HG03460 (cell line): ENCODE results near the gene ZNF862.
"Not testable (repeated sequence)": the region's sequence is repeated elsewhere in the genome, so short reads cannot be mapped to it uniquely, and the experiment has no call there.

Experiments used
- ATAC-seq: cut with Tn5 transposase; IDR thresholded peaks from one replicate; pipeline ENCODE4 v1.9.1; 2021; ENCODE audit not compliant: unreplicated experiment

ZNF862 gene

GRCh38 chr7:149879766-149880637 lies 41.8 kb downstream of the ZNF862 start:
- no peak for ATAC-seq

DNA sequence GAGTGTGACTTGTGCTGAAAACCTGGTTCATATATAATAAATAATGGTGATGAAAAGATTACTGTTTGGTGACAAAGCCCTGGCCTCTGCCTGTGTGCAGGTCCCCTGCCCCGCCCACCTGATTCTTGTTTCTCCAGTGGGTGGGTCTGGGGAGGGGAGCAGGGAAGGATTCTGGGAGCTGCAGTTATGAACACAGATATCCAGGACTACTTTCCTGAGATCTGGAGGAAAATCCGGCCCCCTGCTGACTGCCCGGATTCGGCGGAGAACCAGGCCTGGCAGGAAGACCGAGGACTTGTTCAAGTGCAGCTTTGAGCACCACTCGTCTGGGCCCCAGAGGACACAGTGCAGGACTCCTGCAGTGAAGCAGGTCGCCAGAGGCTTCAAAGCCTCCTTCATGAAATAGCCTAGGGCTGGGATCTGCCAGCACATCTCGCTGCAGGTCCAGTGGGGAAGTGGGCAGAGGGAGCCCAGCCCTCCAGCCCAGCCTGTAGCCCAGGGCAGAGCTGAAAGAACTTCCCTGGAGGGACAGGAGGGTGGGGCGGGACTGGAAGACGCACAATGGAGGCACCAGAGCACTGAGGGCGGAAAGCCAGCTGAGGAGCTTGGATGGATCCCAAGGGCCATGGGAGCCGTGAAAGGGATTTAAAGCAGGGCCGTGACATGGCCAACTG lies 42.6 kb downstream of the ZNF862 start:
- ATAC-seq = no peak

DNA sequence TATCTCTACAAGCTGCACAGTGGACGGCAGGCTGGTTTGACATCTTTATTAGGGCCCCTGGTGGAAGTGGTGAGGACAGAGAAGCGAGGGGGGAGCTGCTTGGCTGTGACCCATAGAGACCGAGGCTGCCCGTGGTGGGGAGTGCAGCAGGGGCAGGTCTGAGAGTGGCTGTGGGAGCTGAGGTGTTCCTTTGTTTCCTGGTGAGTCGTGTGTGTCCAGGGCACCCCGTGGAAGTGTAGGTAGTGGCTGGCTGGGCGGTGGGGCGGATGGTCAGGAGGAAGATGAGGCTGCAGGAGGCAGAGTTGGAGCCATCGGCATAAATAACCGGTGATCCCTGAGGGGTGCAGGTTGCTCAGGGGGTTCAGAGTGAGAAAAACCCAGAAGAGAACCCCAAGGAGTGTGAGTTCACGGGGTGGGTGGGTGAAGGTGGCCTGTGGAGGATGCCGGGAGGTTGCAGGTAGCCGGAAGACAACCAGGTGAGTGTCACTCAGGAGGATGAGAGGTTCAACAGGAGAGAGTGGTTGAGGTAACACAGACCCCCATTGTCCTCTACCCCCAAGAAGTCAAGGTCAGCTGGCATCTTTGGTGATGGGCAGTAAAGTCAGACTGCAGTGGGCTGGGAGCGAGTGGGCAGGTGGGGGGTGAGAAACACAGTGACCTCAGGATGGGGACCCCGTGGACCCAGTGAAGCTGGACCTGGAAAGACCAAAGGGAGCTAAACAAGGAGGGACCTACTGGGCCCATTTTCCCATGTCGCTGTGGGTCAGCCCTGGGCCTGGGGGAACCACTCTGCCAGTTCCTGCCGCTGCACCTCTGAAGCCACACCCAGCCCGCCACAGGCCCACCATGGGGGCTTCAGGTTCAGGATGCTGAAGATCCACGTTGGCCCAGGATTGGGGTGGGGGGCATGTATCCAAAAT lies 43.4 kb downstream of the ZNF862 start:
- no peak for ATAC-seq

DNA sequence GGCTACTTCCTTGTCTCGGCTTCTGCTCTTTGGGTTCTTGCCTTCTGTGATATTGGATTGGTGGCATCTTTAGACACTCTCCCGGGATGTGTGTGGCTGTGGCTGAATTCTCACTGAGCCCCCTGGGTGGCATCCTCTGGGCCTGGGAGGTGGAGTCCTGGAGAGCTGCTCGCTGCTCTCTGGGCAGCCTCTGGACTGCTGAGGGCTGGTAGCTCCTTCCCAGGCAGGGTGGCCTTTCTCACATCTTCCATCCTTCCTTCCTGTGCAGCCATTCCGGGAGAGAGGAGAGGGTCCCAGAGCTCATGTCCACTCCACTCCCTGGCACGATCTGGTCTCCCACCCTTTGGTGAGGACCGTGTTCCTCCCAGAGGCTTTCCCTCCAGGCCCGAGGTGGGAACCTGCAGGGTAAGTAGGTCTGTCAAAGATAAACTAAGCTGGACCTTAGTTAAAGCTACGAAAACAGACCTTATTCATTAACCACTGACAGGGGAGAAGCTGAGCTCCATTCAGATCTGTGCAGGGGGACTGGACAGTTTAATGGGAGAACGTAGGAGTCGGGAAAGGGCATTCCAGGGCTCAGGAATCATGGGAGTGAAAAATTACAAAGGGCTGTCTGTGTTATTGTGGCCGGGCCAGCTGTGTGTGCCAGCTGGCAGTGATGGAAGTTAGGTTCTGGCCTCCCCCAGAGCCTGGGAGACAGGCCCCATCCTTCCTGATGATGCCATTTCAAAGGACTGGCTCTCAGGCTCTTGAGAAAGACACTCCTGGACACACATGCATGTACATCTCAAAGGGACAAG lies 44.3 kb downstream of the ZNF862 start:
- no peak for ATAC-seq

DNA sequence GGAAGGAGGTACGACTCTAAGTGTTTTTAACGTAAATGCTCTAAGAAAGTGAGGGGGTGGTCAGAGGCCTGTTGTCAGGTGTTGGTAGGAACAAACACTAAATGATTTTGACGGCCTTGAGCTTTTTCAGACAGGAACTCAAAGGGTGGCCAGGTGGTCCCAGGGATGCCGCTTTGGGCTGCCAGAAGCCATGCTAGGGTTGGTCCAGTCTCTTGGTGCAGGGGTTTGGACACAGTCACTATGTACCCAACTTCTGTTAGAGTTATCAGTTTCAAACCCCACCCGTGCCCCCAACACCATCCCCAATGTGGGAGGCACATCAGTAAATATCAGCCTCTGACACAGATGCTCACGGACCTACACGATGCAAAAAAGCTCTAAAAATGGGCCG lies 44.9 kb downstream of the ZNF862 start:
- ATAC-seq = no peak

- ATAC-seq = peak; percentile 77
Observed at GRCh38 chr7:149883452-149883861, 45.3 kb downstream of the ZNF862 start.

GRCh38 chr7:149884016-149884415 lies 45.8 kb downstream of the ZNF862 start:
- no peak for ATAC-seq

- ATAC-seq = no peak
Observed at GRCh38 chr7:149884541-149884940, 46.4 kb downstream of the ZNF862 start.

GRCh38 chr7:149885191-149886017 lies 47.2 kb downstream of the ZNF862 start:
- ATAC-seq = no peak

- no peak for ATAC-seq
Observed at GRCh38 chr7:149886018-149886415, 47.8 kb downstream of the ZNF862 start.

DNA sequence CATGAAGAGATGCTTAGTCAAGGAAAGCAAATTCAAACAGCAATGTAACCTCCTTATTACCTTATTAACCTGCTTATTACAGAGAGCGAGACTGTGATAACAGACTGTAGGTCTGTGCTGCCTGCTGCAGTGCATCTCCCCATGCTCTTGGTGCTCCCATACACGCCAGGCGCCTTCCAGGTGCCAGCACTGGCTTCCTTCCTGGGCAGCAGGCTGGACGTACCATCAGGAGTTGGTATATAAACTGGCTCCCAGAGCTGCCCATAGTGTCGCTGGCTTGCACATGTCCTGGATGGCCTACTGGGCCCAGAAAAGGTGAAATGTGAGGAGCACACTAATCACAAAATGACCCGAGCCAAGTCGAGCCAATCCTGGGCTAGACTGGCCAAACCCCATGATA lies 49.1 kb downstream of the ZNF862 start:
- no peak for ATAC-seq

DNA sequence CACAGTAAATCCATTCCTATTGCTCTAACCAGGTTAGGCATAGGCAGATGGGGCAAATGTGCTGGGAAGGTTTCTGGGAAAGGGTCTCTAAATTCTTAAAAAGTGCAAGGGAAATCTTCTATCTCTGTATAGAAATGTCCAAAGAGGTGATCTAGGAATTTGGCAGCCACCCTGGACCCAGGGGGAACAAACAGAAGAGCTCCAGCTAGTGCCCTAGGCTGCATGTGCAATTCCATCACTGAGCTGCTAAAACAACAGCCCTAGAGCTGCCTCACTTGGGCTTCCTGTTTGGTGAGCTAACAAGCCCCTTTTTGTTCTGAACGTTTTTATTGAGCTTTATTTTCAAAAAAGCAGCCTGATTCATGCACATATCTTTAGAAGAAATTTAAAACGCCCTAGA lies 52.5 kb downstream of the ZNF862 start:
- not testable (repeated sequence) for ATAC-seq

GRCh38 chr7:149894957-149895356 lies 56.8 kb downstream of the ZNF862 start:
- not testable (repeated sequence) for ATAC-seq

DNA sequence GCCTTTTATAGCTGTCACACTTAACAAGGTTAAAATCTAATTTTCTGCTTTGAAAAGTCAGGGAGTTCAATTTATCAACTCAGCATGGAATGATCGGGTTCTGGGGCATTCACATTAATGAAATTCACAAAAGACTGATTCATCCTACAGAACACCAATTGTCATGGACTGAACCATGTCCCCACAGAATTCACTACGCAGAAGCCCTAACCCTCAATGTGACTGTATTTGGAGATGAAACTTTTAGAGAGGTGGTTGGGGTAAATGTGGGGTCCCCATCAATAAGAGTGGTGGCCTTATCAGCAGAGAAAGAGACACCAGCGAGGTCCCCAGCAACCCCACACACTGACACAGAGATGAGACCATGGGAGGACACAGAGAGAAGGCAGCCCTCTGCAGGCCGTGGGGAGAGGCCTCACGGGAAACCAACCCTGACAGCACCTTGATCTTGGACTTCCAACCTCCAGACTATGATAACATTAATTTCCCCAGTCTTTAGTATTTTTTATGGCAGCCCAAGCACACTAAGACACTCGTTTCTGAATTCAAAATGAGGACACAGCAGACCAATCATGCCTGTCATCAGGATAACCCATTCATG lies 69.7 kb downstream of the ZNF862 start:
- ATAC-seq = not testable (repeated sequence)

- ATAC-seq = not testable (repeated sequence)
Observed at GRCh38 chr7:149910219-149910618, 72.0 kb downstream of the ZNF862 start.

GRCh38 chr7:149912126-149912525 lies 74.0 kb downstream of the ZNF862 start:
- ATAC-seq = not testable (repeated sequence)
